Measurements from ENCODE around the gene RNU1-4.
"Not testable (repeated sequence)": the region's sequence is repeated elsewhere in the genome, so short reads cannot be mapped to it uniquely, and the experiment has no call there.

Gene RNU1-4

DNA sequence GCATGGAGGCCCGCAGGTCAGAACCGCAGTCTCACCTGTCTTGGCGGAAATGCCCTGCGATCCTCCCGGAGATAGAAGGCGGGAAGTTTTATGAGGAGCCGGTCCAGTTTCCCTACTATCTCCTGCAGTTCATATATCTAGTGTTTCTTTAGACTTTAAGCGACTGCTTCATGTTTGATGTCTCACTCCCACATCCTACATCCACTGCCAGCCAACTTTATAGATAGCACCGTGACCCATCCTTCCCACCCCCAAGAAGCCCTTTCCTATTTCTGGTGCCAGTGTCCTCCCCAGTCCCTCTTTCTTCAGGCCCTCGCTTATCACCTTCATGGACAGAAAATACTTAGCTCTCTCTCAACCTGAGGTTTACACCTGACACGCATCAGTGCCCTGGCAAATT is 914 bp downstream of the RNU1-4 start:
- H3K36me3 ChIP-seq (ENCODE audit: control insufficient read depth, insufficient read depth, low read length); H3K4me3 ChIP-seq (ENCODE audit: extremely low read depth, insufficient read depth, low read length, poor library complexity, severe bottlenecking); H3K4me1 ChIP-seq (ENCODE audit: control insufficient read depth, insufficient read depth, low read length, poor library complexity, severe bottlenecking); H3K27ac ChIP-seq (ENCODE audit: low read depth, low read length, severe bottlenecking); H3K9me3 ChIP-seq (ENCODE audit: control insufficient read depth, low read length): not testable (repeated sequence)
- no CpG with 5 or more reads among the region's 11 CpGs for WGBS, 2 experiments (ENCODE audit: insufficient coverage in 2 of 2)

DNA sequence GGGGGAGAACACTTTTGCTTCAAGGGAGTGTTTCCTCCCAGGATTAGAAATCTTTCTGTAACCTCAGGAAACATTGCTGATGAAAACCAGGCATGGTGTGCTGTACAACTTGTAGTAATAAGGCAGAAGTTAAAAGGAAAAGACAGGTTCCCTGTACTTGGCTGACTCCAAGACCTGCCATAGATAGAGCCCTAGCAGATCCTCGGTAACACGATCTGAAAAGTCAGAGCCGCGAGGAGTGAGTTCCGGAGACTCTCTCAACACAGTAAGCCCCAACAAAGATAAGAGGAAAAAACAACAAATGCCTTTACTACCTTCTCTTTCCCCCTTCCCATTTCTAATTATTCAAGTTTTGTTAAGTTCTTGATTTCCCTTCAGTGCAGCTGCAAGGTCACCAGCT is 7.3 kb downstream of the RNU1-4 start:
- not testable (repeated sequence) for H3K9me3 ChIP-seq (ENCODE audit: control insufficient read depth, low read length); H3K36me3 ChIP-seq (ENCODE audit: control insufficient read depth, insufficient read depth, low read length); H3K4me1 ChIP-seq (ENCODE audit: control insufficient read depth, insufficient read depth, low read length, poor library complexity, severe bottlenecking); H3K27ac ChIP-seq (ENCODE audit: low read depth, low read length, severe bottlenecking); H3K4me3 ChIP-seq (ENCODE audit: extremely low read depth, insufficient read depth, low read length, poor library complexity, severe bottlenecking)
- no CpG with 5 or more reads among the region's 5 CpGs for WGBS, 2 experiments (ENCODE audit: insufficient coverage in 2 of 2)

DNA sequence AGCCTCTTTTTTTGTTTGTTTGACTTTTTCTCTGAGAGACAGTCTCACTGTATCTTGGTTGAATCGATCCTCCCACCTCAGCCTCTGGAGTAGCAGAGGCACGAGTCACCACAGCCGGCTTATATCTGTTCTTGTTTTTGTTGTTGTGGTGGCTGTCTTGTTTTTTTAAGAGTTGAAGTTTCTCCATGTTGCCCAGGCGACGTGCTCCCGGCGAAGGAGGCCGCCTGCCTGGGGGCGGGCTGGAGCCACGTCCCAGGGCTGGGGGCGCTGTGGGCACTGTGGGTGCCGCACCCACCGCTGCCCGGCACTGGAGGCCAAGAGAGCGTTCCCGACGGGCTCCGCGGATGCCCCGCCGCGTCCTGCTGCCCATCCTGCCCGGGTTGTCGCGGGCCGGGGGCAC is 8.4 kb downstream of the RNU1-4 start:
- WGBS, 2 experiments (ENCODE audit: insufficient coverage in 2 of 2), result no CpG with 5 or more reads among the region's 26 CpGs
- H3K27ac ChIP-seq (ENCODE audit: low read depth, low read length, severe bottlenecking); H3K4me3 ChIP-seq (ENCODE audit: extremely low read depth, insufficient read depth, low read length, poor library complexity, severe bottlenecking); H3K9me3 ChIP-seq (ENCODE audit: control insufficient read depth, low read length); H3K36me3 ChIP-seq (ENCODE audit: control insufficient read depth, insufficient read depth, low read length); H3K4me1 ChIP-seq (ENCODE audit: control insufficient read depth, insufficient read depth, low read length, poor library complexity, severe bottlenecking): not testable (repeated sequence)

DNA sequence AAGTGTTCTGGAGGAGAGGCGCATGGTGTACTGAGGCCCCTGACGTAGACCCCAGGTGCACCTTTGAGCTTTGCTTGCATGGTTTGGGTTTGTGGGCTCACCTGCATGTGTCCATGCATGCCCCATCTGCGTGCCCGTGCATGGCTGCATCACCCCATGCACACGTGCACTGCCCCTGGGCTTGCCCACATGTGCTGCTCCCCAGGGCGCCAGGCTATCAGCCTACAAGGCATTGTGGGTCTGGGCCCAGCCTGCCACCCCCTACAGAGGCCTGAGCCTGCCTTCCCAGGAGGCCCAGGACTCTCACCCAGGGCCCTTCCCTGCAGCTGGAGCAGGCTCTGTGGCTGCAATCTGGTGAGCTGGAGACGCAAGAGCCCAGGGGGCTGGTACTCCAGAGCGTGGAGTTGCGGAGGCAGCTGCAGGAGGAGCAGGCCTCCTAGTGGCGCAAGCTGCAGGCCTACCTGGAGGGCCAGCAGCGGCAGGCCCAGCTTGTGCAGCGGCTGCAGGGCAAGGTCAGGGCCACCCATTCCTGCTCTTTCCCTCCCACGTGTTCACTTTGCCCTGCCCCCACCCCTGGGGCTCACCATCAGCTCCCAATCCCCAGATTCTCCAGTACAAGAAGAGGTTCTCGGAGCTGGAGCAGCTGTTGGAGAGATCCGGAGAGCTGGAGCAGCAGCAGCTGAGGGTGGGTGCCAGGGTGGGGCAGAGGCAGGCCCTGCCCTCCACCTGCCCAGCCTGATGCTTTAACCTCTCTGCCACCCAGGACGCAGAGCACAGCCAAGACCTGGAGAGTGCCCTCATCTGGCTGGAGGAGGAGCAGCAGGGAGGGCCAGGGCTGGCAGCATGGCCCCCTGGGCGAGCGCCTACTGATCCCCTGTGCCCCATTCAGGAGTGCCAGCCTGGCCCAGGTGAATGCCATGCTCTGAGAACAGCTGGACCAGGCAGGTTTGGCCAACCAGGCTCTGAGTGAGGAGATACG is 9.9 kb downstream of the RNU1-4 start:
- not testable (repeated sequence) for H3K27ac ChIP-seq (ENCODE audit: low read depth, low read length, severe bottlenecking); H3K9me3 ChIP-seq (ENCODE audit: control insufficient read depth, low read length); H3K4me1 ChIP-seq (ENCODE audit: control insufficient read depth, insufficient read depth, low read length, poor library complexity, severe bottlenecking); H3K36me3 ChIP-seq (ENCODE audit: control insufficient read depth, insufficient read depth, low read length); H3K4me3 ChIP-seq (ENCODE audit: extremely low read depth, insufficient read depth, low read length, poor library complexity, severe bottlenecking)
- no CpG with 5 or more reads among the region's 19 CpGs for WGBS, 2 experiments (ENCODE audit: insufficient coverage in 2 of 2)

DNA sequence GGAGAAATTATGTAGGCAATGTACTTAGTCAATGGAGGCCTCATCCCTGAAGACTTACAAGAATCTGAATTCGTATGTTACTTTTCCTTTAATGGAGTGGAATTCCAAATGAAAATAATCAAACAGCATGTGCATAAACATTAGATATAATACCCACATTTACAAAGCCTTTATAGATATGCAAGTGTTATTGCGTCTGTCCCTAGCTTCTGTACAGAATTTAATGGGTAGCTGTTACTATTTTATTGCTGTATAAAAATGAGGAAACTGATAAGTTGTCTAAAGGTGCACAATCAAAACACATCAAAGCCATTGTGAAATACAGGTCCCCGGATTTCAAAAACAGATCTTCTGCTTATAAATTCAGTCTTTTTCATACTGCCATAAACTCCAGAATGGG is 12.5 kb downstream of the RNU1-4 start:
- not testable (repeated sequence) for H3K36me3 ChIP-seq (ENCODE audit: control insufficient read depth, insufficient read depth, low read length); H3K27ac ChIP-seq (ENCODE audit: low read depth, low read length, severe bottlenecking); H3K4me3 ChIP-seq (ENCODE audit: extremely low read depth, insufficient read depth, low read length, poor library complexity, severe bottlenecking); H3K4me1 ChIP-seq (ENCODE audit: control insufficient read depth, insufficient read depth, low read length, poor library complexity, severe bottlenecking); H3K9me3 ChIP-seq (ENCODE audit: control insufficient read depth, low read length)
- WGBS, 2 experiments (ENCODE audit: insufficient coverage in 2 of 2), result no CpG with 5 or more reads among the region's 3 CpGs

DNA sequence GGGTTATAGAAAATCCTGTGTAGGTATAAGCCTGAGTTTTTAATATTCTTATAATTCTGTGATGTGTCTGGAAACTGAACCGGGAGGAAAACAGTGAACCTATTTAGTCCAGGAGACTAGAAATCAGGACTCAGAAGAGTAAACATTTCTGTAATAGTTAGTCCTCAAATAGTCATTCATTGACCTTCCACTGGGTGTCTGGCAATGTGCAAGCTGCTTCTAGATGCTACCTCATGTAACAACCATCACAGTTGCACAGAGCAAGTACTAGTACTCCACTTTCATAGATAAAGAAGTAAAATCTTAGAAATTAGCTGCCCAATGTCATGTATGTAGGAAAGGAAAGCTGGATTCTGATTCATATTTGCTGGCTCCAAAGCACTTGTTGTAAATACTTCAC is 15.1 kb downstream of the RNU1-4 start:
- H3K9me3 ChIP-seq (ENCODE audit: control insufficient read depth, low read length); H3K27ac ChIP-seq (ENCODE audit: low read depth, low read length, severe bottlenecking); H3K4me3 ChIP-seq (ENCODE audit: extremely low read depth, insufficient read depth, low read length, poor library complexity, severe bottlenecking); H3K36me3 ChIP-seq (ENCODE audit: control insufficient read depth, insufficient read depth, low read length); H3K4me1 ChIP-seq (ENCODE audit: control insufficient read depth, insufficient read depth, low read length, poor library complexity, severe bottlenecking): not testable (repeated sequence)
- WGBS, 2 experiments (ENCODE audit: insufficient coverage in 2 of 2), result no CpG with 5 or more reads among the region's 1 CpG

DNA sequence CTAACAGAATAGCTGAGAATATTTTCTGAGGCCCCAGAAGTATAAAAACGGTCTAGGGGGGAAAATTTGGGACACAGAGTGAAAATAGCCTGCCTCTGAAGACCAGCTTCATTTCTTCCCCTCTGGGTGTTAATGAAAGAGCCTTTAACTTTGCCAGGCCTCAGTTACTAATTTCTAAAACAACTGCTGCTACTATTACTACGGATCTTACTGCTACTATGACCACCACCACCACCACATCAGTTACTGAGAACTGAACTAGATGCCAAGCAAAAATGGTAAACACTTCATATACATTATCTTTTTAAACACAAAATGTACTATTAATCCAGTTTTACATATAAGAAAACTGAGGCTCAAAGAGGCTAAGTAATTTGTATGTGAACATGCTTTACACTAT is 15.6 kb downstream of the RNU1-4 start:
- not testable (repeated sequence) for H3K4me3 ChIP-seq (ENCODE audit: extremely low read depth, insufficient read depth, low read length, poor library complexity, severe bottlenecking); H3K9me3 ChIP-seq (ENCODE audit: control insufficient read depth, low read length); H3K4me1 ChIP-seq (ENCODE audit: control insufficient read depth, insufficient read depth, low read length, poor library complexity, severe bottlenecking); H3K36me3 ChIP-seq (ENCODE audit: control insufficient read depth, insufficient read depth, low read length); H3K27ac ChIP-seq (ENCODE audit: low read depth, low read length, severe bottlenecking)
- no CpG with 5 or more reads among the region's 2 CpGs for whole genome bisulfite sequencing, 2 experiments (ENCODE audit: insufficient coverage in 2 of 2)

DNA sequence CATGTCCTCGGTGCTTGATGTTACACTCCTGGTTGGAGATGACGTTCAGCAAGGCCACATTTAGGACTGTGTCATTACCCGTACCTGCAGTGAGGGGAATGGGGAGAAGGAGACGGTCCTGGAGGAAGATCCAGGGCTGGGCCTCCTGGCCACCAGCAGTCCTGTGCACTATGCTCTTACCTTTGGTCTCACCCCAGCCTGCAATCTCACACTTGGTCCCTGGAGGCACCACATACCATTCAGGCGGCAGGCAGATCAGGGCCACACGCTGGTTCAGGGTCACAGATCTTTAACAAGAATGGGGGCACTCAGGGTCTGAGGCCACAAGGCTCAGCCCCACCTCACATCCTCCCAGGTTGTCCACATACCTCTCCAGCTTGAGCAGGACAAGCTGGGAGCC is 17.3 kb downstream of the RNU1-4 start:
- not testable (repeated sequence) for H3K36me3 ChIP-seq (ENCODE audit: control insufficient read depth, insufficient read depth, low read length); H3K27ac ChIP-seq (ENCODE audit: low read depth, low read length, severe bottlenecking); H3K4me3 ChIP-seq (ENCODE audit: extremely low read depth, insufficient read depth, low read length, poor library complexity, severe bottlenecking); H3K9me3 ChIP-seq (ENCODE audit: control insufficient read depth, low read length); H3K4me1 ChIP-seq (ENCODE audit: control insufficient read depth, insufficient read depth, low read length, poor library complexity, severe bottlenecking)
- WGBS, 2 experiments (ENCODE audit: insufficient coverage in 2 of 2), result no CpG with 5 or more reads among the region's 6 CpGs

DNA sequence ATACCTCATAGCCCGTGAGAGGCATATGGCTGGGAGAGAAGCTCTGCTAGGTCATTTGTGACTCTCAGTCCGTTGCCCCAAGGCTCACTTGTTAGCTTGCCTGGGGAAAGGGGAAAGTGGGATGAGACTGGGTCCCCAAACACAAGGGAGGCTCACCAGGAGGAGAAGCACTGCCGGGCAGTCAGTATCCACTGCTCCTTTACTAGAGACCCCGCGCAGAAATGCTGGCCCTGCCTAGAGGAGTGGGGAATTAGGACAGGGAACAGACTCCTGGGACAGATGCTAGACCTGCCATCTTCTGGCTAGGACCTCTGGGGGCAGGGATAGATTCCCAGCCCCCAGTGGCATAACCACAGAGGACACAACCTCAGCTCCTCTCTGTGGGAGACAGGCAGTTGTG is 17.7 kb downstream of the RNU1-4 start:
- not testable (repeated sequence) for H3K4me1 ChIP-seq (ENCODE audit: control insufficient read depth, insufficient read depth, low read length, poor library complexity, severe bottlenecking); H3K27ac ChIP-seq (ENCODE audit: low read depth, low read length, severe bottlenecking); H3K36me3 ChIP-seq (ENCODE audit: control insufficient read depth, insufficient read depth, low read length); H3K4me3 ChIP-seq (ENCODE audit: extremely low read depth, insufficient read depth, low read length, poor library complexity, severe bottlenecking); H3K9me3 ChIP-seq (ENCODE audit: control insufficient read depth, low read length)
- no CpG with 5 or more reads among the region's 5 CpGs for WGBS, 2 experiments (ENCODE audit: insufficient coverage in 2 of 2)

DNA sequence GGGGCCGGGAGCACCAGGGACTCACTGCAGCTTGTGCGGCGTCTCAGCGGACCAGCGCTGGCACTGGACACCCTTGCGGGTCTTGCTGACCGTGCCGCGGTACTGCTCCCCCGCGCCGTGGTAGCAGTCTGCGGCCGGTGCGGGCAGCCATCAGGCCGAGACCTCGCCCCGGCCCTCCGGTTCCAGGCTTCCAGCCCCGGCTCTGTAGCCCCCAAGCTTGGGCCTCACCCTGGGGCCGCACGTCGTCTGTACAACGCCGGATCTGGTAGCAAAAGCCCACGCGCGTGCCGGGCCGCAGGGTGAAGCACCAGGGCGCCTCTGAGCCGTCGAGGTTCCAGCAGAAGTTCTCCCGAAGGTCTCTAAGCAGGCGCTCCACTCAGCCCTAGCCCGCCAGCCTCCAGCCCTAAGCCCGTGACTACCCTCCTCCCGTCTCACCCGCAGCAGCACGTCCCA is 18.8 kb downstream of the RNU1-4 start:
- not testable (repeated sequence) for H3K9me3 ChIP-seq (ENCODE audit: control insufficient read depth, low read length); H3K4me1 ChIP-seq (ENCODE audit: control insufficient read depth, insufficient read depth, low read length, poor library complexity, severe bottlenecking); H3K4me3 ChIP-seq (ENCODE audit: extremely low read depth, insufficient read depth, low read length, poor library complexity, severe bottlenecking); H3K36me3 ChIP-seq (ENCODE audit: control insufficient read depth, insufficient read depth, low read length); H3K27ac ChIP-seq (ENCODE audit: low read depth, low read length, severe bottlenecking)
- WGBS, 2 experiments (ENCODE audit: insufficient coverage in 2 of 2), result 68 to 86% methylated on average over 8 to 25 of the region's 40 CpGs

DNA sequence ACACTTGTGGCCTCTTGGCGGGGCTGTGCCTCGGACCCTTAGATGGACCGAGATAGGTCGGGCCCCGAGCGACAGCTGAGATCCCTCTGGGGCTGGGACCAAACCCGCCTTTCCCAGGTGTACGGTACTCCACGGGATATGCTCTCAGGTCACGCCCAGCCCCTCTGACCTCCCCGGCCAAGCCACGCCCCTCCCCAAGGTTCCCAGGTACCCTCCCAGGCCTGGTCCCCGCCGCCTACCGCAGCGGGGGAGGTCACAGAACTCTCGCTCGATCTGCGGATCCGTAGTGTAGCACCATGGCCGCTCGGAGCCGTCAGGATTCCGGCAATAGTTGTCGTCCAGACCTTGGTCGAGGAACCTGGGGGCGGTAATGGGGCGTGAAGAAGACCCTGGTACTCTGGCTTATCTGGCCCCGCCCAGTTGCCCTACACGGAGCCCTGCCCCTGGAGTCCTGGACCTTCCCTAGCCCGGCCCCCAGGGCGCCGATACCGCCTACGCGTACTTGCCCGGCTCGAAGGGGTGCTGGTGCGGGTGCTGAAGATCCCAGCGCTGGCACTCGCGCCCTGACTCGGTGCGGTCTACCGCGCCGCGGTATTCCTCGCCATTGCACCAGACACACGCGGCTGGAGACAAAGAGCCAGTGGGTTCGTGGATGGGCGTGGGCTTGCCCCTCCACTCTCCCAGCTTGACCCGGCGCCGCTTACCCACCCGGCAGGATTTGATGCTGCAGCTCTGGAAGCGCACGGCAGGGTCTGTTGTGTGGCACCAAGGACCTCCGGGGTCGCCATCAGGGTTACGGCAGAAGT is 19.5 kb downstream of the RNU1-4 start:
- not testable (repeated sequence) for H3K27ac ChIP-seq (ENCODE audit: low read depth, low read length, severe bottlenecking)
- no CpG with 5 or more reads among the region's 62 CpGs for WGBS, 2 experiments (ENCODE audit: insufficient coverage in 2 of 2)

More for the DNA sequence above, 19.5 kb downstream of the RNU1-4 start:
- not testable (repeated sequence) for H3K36me3 ChIP-seq (ENCODE audit: control insufficient read depth, insufficient read depth, low read length); H3K4me1 ChIP-seq (ENCODE audit: control insufficient read depth, insufficient read depth, low read length, poor library complexity, severe bottlenecking); H3K4me3 ChIP-seq (ENCODE audit: extremely low read depth, insufficient read depth, low read length, poor library complexity, severe bottlenecking); H3K9me3 ChIP-seq (ENCODE audit: control insufficient read depth, low read length)
